HL-60 (cell line): ENCODE measurements around the gene NRXN3.

ENCODE experiments used
- CTCF ChIP-seq: IDR thresholded peaks from one replicate; pipeline ENCODE4 v1.5.1; 2011; ENCODE audit warnings: low read length, control low read depth, inconsistent platforms; ENCODE audit not compliant: insufficient read depth
- GABPA ChIP-seq: IDR thresholded peaks from 2 replicates; pipeline ENCODE4 v1.6.1; 2012; ENCODE audit warnings: low read depth
- POLR2AphosphoS5 ChIP-seq: IDR thresholded peaks from 2 replicates; pipeline ENCODE4 v1.6.1; 2012; ENCODE audit warnings: low read depth
- REST ChIP-seq: IDR thresholded peaks from 2 replicates; pipeline ENCODE4 v1.6.1; 2012; ENCODE audit warnings: low read depth; ENCODE audit not compliant: insufficient replicate concordance

- TF ChIP-seq POLR2AphosphoS5 = no peak
- TF ChIP-seq CTCF = no peak
- TF ChIP-seq GABPA = no peak
- no peak for TF ChIP-seq REST
These were observed 681.9 kb downstream of the NRXN3 start for GRCh38 chr14:78852040-78852439.
